Panc1 (cell line): Measurements from ENCODE around the gene SEMA4D. TPM values are rescaled to one million over a fixed set of nuclear protein-coding genes. Genes with fewer than 3 reads are reported as not detected.

Experiments used
- ATAC-seq: fragments of 200-7000 bp; cut with Tn5 transposase; 2 replicates; pipeline ENCODE4 v1.9.1; 2020; ENCODE audit warnings: mild to moderate bottlenecking, moderate library complexity
- BruUV-seq: library from RNA; stranded (reverse); fragments of 400-500 nt; replicated peaks from 2 replicates; lab custom pipeline; 2021; lab: Mats Ljungman, UMichigan
- CTCF ChIA-PET: fragments of 300-600 bp; sonication (Branson Sonifier 250); formaldehyde crosslinking; loops from one replicate; lab custom pipeline; 2022; ENCODE audit warnings: antibody characterized with exemption; lab: Charles Lee
- POLR2A ChIA-PET: fragments of 300-600 bp; sonication (Branson Sonifier 250); formaldehyde crosslinking; loops from one replicate; lab custom pipeline; 2022; ENCODE audit warnings: antibody characterized with exemption; lab: Charles Lee
- DNase-seq: peaks from one replicate; pipeline ENCODE4 v3.0.0-alpha.2; 2010; ENCODE audit warnings: low read depth, low spot score
- H3K27ac ChIP-seq: 2 replicates; pipeline ENCODE4 v1.5.1; 2011; ENCODE audit warnings: mild to moderate bottlenecking, low read length, inconsistent platforms
- H3K27me3 ChIP-seq: fragments of 200-500 bp; sonication (Bioruptor generic); 2 replicates; pipeline ENCODE4 v1.6.0; 2014; ENCODE audit warnings: low read length, inconsistent platforms; ENCODE audit not compliant: control insufficient read depth, insufficient read depth
- H3K36me3 ChIP-seq: fragments of 200-500 bp; sonication (Bioruptor generic); 2 replicates; pipeline ENCODE4 v1.5.1; 2014; ENCODE audit warnings: inconsistent platforms, mild to moderate bottlenecking, low read length, moderate library complexity; ENCODE audit not compliant: control insufficient read depth, insufficient read depth
- H3K4me1 ChIP-seq: 2 replicates; pipeline ENCODE4 v1.5.1; 2011; ENCODE audit warnings: inconsistent platforms, mild to moderate bottlenecking, low read length, moderate library complexity; ENCODE audit not compliant: control insufficient read depth, insufficient read depth
- H3K4me3 ChIP-seq, 2 experiments: 2 replicates each; pipeline ENCODE4 v1.5.1; 2011 to 2012; ENCODE audit warnings: low read depth in 2 of 2, low read length in 2 of 2, mild to moderate bottlenecking in 2 of 2, inconsistent platforms in 1 of 2, moderate library complexity in 1 of 2
- H3K9me3 ChIP-seq: fragments of 200-500 bp; sonication (Bioruptor generic); 2 replicates; pipeline ENCODE4 v1.5.1; 2014; ENCODE audit warnings: low read depth, mild to moderate bottlenecking, inconsistent platforms, low read length, moderate library complexity; ENCODE audit not compliant: control insufficient read depth, insufficient read depth
- POLR2AphosphoS5 ChIP-seq: IDR thresholded peaks from 2 replicates; pipeline ENCODE4 v1.6.1; 2012; ENCODE audit warnings: mild to moderate bottlenecking, low read depth, low read length, moderate library complexity
- REST ChIP-seq, 2 experiments: IDR thresholded peaks; 2 replicates each; pipeline ENCODE4 v1.6.1; 2011 to 2012; ENCODE audit warnings: low read depth in 2 of 2, control low read depth in 1 of 2, low read length in 1 of 2, mild to moderate bottlenecking in 1 of 2, moderate library complexity in 1 of 2; ENCODE audit not compliant: insufficient read depth in 1 of 2
- SIN3A ChIP-seq: IDR thresholded peaks from 2 replicates; pipeline ENCODE4 v1.6.1; 2012; ENCODE audit warnings: low read depth, mild to moderate bottlenecking, low read length, moderate library complexity, borderline replicate concordance; ENCODE audit not compliant: insufficient read depth
- TCF7L2 ChIP-seq: IDR thresholded peaks from 2 replicates; pipeline ENCODE4 v1.6.1; 2011; ENCODE audit warnings: mild to moderate bottlenecking, low read depth, low read length, inconsistent platforms
- in situ Hi-C: cut with HindIII; loops from 2 replicates; pipeline ENCODE4 v1.10.0; 2016; ENCODE audit warnings: low sequenced_read_pairs, low pct_unique_long_range_greater_than_20kb
- intact Hi-C: fragments of 100-400 bp; cut with micrococcal nuclease; formaldehyde crosslinking; loops from one replicate; pipeline ENCODE4 v1.10.0; 2022; ENCODE audit not compliant: unreplicated experiment
- total RNA-seq: library from RNA; stranded (reverse); gene quantifications from one replicate; pipeline ENCODE4 v1.2.1, GENCODE V29; 2021; ENCODE audit not compliant: unreplicated experiment
- TF ChIP-seq, protein P1 (sequence below): fragments of 450-650 bp; IDR thresholded peaks from 2 replicates; pipeline ENCODE4 v1.5.1; 2017; ENCODE audit warnings: mild to moderate bottlenecking

The SEMA4D gene
- total RNA-seq, 1 experiment from 2014 or later, result 6.5 TPM

DNA sequence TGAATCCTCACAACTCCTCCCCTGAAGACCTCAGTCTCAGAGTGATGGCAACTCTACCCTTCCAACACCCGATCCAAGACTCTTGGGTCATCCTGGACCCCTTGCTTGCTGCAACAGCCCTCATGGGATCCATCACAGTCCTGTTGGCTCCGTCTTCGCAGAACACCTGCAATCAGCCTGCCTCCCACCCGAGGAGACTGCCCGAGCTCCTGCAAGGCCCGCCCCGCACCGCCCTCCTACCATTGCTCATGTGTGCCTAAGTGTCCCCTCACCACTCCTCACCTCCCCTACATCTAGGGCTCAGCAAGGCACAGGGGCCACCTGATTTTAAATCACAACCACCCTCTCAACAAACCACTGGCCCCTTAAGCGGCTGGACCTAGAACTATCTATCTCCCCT lies 5.3 kb downstream of the SEMA4D start:
- ATAC-seq (no peak), DNase-seq (no peak)
- intact Hi-C loops (no loop called here), in situ Hi-C loops (no loop called here)
- Histone ChIP-seq H3K9me3 (no peaks in the 10 kb centered on the region), H3K27ac (no peak overlapping the region), H3K4me3 (no peak overlapping the region), H3K27me3 (no peaks in the 10 kb centered on the region), H3K4me1 (no peaks in the 10 kb centered on the region), H3K36me3 (peaks cover 4% of the 10 kb centered on the region; the same call in 1 of the 2 replicates)
- ChIA-PET CTCF (no interaction called here), POLR2A (no interaction called here)
- TF ChIP-seq, protein P1, sequence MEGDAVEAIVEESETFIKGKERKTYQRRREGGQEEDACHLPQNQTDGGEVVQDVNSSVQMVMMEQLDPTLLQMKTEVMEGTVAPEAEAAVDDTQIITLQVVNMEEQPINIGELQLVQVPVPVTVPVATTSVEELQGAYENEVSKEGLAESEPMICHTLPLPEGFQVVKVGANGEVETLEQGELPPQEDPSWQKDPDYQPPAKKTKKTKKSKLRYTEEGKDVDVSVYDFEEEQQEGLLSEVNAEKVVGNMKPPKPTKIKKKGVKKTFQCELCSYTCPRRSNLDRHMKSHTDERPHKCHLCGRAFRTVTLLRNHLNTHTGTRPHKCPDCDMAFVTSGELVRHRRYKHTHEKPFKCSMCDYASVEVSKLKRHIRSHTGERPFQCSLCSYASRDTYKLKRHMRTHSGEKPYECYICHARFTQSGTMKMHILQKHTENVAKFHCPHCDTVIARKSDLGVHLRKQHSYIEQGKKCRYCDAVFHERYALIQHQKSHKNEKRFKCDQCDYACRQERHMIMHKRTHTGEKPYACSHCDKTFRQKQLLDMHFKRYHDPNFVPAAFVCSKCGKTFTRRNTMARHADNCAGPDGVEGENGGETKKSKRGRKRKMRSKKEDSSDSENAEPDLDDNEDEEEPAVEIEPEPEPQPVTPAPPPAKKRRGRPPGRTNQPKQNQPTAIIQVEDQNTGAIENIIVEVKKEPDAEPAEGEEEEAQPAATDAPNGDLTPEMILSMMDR, result no peak
- TF ChIP-seq SIN3A (no peak), POLR2AphosphoS5 (no peak), TCF7L2 (no peak), REST (IDR thresholded peaks at IDR 0.05; ENCODE audit: insufficient read depth in 1 of 2, low read depth in 2 of 2, low read length in 1 of 2) (no peak)
- no TSS peak for BruUV-seq

- in situ Hi-C loops (no loop called here), intact Hi-C loops (no loop called here)
- Histone ChIP-seq H3K27me3 (no peaks in the 10 kb centered on the region), H3K4me1 (no peaks in the 10 kb centered on the region), H3K36me3 (no peaks in the 10 kb centered on the region), H3K27ac (no peak overlapping the region), H3K4me3 (no peak overlapping the region), H3K9me3 (no peaks in the 10 kb centered on the region)
- CTCF ChIA-PET, result no interaction called here
- DNase-seq (no peak), ATAC-seq (no peak)
- POLR2A ChIA-PET, result no interaction called here
- BruUV-seq, result no TSS peak
- no peak for TF ChIP-seq TCF7L2
- TF ChIP-seq, protein P1, result no peak
- TF ChIP-seq POLR2AphosphoS5, result no peak
- TF ChIP-seq SIN3A, result no peak
- TF ChIP-seq REST (IDR thresholded peaks at IDR 0.05; ENCODE audit: insufficient read depth in 1 of 2, low read depth in 2 of 2, low read length in 1 of 2), result no peak
Observed at GRCh38 chr9:89491694-89492093, 6.2 kb downstream of the SEMA4D start.
